Duodenal mucosa (tissue), 2 donors: ENCODE measurements around the gene KCNQ2.

ENCODE experiments used
- H3K27ac ChIP-seq: one replicate; pipeline ENCODE4 v1.7.0; 2013; ENCODE audit warnings: low read depth, low read length
- H3K27me3 ChIP-seq, 2 donors: one replicate each; pipeline ENCODE4 v1.7.0; 2013; ENCODE audit warnings: low read length in 2 of 2, control low read depth in 1 of 2; ENCODE audit not compliant: insufficient read depth in 2 of 2, control insufficient read depth in 1 of 2
- H3K36me3 ChIP-seq, 2 donors: one replicate each; pipeline ENCODE4 v1.7.0; 2013; ENCODE audit warnings: low read length in 2 of 2, control low read depth in 1 of 2; ENCODE audit not compliant: insufficient read depth in 2 of 2, control insufficient read depth in 1 of 2
- H3K4me1 ChIP-seq, 2 donors: one replicate each; pipeline ENCODE4 v1.7.0; 2013; ENCODE audit warnings: low read length in 2 of 2, control low read depth in 1 of 2; ENCODE audit not compliant: insufficient read depth in 2 of 2, control insufficient read depth in 1 of 2
- H3K4me3 ChIP-seq, 2 donors: one replicate each; pipeline ENCODE4 v1.7.0; 2013; ENCODE audit warnings: low read length in 2 of 2, low read depth in 1 of 2
- H3K9ac ChIP-seq, 2 donors: one replicate each; pipeline ENCODE4 v1.7.0; 2013; ENCODE audit warnings: low read length in 2 of 2, low read depth in 1 of 2
- H3K9me3 ChIP-seq, 2 donors: one replicate each; pipeline ENCODE4 v1.7.0; 2013; ENCODE audit warnings: low read length in 2 of 2, control low read depth in 1 of 2; ENCODE audit not compliant: control insufficient read depth in 1 of 2

KCNQ2 gene

GRCh38 chr20:63402860-63403220 is 69.6 kb downstream of the KCNQ2 start:
- no peaks in the 10 kb centered on the region for H3K27me3 ChIP-seq
- no peaks in the 10 kb centered on the region for H3K36me3 ChIP-seq
- H3K4me3 ChIP-seq, result no peak overlapping the region
- H3K4me1 ChIP-seq, result no peaks in the 10 kb centered on the region
- no peaks in the 10 kb centered on the region for H3K9me3 ChIP-seq
- no peak overlapping the region for H3K9ac ChIP-seq
- no peak overlapping the region for H3K27ac ChIP-seq

GRCh38 chr20:63402181-63402859 is 70.1 kb downstream of the KCNQ2 start:
- H3K9ac ChIP-seq, result no peak overlapping the region
- no peaks in the 10 kb centered on the region for H3K27me3 ChIP-seq
- no peaks in the 10 kb centered on the region for H3K9me3 ChIP-seq
- H3K36me3 ChIP-seq, result no peaks in the 10 kb centered on the region
- H3K4me3 ChIP-seq, result no peak overlapping the region
- H3K4me1 ChIP-seq, result no peaks in the 10 kb centered on the region
- H3K27ac ChIP-seq, result no peak overlapping the region

GRCh38 chr20:63401384-63402110 is 70.9 kb downstream of the KCNQ2 start:
- H3K27me3 ChIP-seq, result no peaks in the 10 kb centered on the region
- H3K4me3 ChIP-seq, result no peak overlapping the region
- H3K27ac ChIP-seq, result no peak overlapping the region
- H3K4me1 ChIP-seq, result no peaks in the 10 kb centered on the region
- no peaks in the 10 kb centered on the region for H3K9me3 ChIP-seq
- H3K9ac ChIP-seq, result no peak overlapping the region
- H3K36me3 ChIP-seq, result no peaks in the 10 kb centered on the region

GRCh38 chr20:63400486-63401210 is 71.8 kb downstream of the KCNQ2 start:
- no peaks in the 10 kb centered on the region for H3K27me3 ChIP-seq
- H3K4me1 ChIP-seq, result no peaks in the 10 kb centered on the region
- H3K9me3 ChIP-seq, result no peaks in the 10 kb centered on the region
- no peak overlapping the region for H3K9ac ChIP-seq
- H3K36me3 ChIP-seq, result no peaks in the 10 kb centered on the region
- no peak overlapping the region for H3K4me3 ChIP-seq
- H3K27ac ChIP-seq, result no peak overlapping the region

- Histone ChIP-seq H3K4me3 (no peak overlapping the region), H3K27ac (no peak overlapping the region), H3K9ac (no peak overlapping the region), H3K36me3 (no peaks in the 10 kb centered on the region), H3K9me3 (no peaks in the 10 kb centered on the region), H3K27me3 (no peaks in the 10 kb centered on the region), H3K4me1 (no peaks in the 10 kb centered on the region)
Observed at GRCh38 chr20:63399596-63400375, 72.7 kb downstream of the KCNQ2 start.

- Histone ChIP-seq H3K9me3 (no peaks in the 10 kb centered on the region), H3K4me1 (no peaks in the 10 kb centered on the region), H3K36me3 (no peaks in the 10 kb centered on the region), H3K27ac (no peak overlapping the region), H3K9ac (no peak overlapping the region), H3K4me3 (no peak overlapping the region), H3K27me3 (no peaks in the 10 kb centered on the region)
Observed at GRCh38 chr20:63398744-63399514, 73.5 kb downstream of the KCNQ2 start.

- Histone ChIP-seq H3K9ac (no peak overlapping the region), H3K27me3 (no peaks in the 10 kb centered on the region)
Observed at GRCh38 chr20:63397946-63398450, 74.5 kb downstream of the KCNQ2 start.

GRCh38 chr20:63397155-63397843 is 75.2 kb downstream of the KCNQ2 start:
- H3K27ac ChIP-seq, result no peak overlapping the region
- no peaks in the 10 kb centered on the region for H3K27me3 ChIP-seq

More at GRCh38 chr20:63397946-63398450, 74.5 kb downstream of the KCNQ2 start:
- Histone ChIP-seq H3K9me3 (no peaks in the 10 kb centered on the region), H3K4me1 (no peaks in the 10 kb centered on the region), H3K27ac (no peak overlapping the region), H3K4me3 (no peak overlapping the region), H3K36me3 (no peaks in the 10 kb centered on the region)

GRCh38 chr20:63396300-63396699 is 76.2 kb downstream of the KCNQ2 start:
- H3K4me1 ChIP-seq, result no peaks in the 10 kb centered on the region
- no peak overlapping the region for H3K27ac ChIP-seq
- no peak overlapping the region for H3K9ac ChIP-seq
- H3K27me3 ChIP-seq, result no peaks in the 10 kb centered on the region
- H3K36me3 ChIP-seq, result no peaks in the 10 kb centered on the region
- no peak overlapping the region for H3K4me3 ChIP-seq
- H3K9me3 ChIP-seq, result no peaks in the 10 kb centered on the region

More at GRCh38 chr20:63397155-63397843, 75.2 kb downstream of the KCNQ2 start:
- no peaks in the 10 kb centered on the region for H3K36me3 ChIP-seq
- no peak overlapping the region for H3K9ac ChIP-seq
- no peak overlapping the region for H3K4me3 ChIP-seq
- H3K9me3 ChIP-seq, result no peaks in the 10 kb centered on the region
- H3K4me1 ChIP-seq, result no peaks in the 10 kb centered on the region
